GM19452 (cell line): Measurements from ENCODE around the gene FKBP1A.
"Not testable (repeated sequence)": the region's sequence is repeated elsewhere in the genome, so short reads cannot be mapped to it uniquely, and the experiment has no call there.

Experiments
- ATAC-seq: cut with Tn5 transposase; IDR thresholded peaks from one replicate; pipeline ENCODE4 v1.9.1; 2021; ENCODE audit not compliant: unreplicated experiment

FKBP1A gene

GRCh38 chr20:1368448-1369199 lies 24.2 kb downstream of the FKBP1A start:
- ATAC-seq: no peak

DNA sequence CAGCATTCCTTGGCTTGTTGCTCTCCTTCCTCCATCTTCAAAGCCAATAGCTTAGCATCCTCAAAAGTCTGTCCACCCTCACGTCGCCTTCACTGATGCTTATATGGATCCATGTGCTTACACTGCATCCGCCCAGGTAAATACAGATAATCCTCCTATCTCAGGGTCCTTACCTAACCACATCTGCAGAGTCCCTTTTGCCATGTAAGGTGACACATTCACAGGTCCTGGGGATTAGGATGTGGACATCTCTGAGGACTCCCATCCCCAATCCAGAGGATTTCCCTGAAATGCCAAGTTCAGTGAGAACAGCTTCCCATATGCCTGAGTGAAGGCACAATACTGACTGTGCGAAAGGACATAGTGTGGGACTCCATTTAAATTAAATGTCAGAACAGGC lies 25.4 kb downstream of the FKBP1A start:
- no peak for ATAC-seq

- no peak for ATAC-seq
Observed at GRCh38 chr20:1364106-1364505, 28.7 kb downstream of the FKBP1A start.

DNA sequence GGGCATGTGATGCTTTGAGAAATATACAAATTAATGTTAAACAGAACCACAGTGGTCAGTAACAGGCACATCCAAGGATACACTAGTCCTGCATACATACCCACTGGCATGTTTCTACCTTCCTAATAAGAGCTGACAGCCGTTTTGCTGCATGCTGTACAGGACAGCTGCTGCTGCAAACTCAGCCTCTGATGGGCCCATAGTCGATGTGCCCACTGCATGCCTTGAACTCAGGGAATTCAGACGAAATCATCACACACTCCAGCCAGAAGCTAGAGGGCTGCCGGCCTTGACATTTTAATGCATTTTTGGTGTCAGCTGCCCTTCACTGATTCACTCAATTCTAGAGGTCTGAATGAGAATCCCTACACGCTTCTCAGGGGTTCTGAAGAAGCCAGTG lies 29.3 kb downstream of the FKBP1A start:
- ATAC-seq: no peak

- no peak for ATAC-seq
Observed at GRCh38 chr20:1362484-1362883, 30.4 kb downstream of the FKBP1A start.

DNA sequence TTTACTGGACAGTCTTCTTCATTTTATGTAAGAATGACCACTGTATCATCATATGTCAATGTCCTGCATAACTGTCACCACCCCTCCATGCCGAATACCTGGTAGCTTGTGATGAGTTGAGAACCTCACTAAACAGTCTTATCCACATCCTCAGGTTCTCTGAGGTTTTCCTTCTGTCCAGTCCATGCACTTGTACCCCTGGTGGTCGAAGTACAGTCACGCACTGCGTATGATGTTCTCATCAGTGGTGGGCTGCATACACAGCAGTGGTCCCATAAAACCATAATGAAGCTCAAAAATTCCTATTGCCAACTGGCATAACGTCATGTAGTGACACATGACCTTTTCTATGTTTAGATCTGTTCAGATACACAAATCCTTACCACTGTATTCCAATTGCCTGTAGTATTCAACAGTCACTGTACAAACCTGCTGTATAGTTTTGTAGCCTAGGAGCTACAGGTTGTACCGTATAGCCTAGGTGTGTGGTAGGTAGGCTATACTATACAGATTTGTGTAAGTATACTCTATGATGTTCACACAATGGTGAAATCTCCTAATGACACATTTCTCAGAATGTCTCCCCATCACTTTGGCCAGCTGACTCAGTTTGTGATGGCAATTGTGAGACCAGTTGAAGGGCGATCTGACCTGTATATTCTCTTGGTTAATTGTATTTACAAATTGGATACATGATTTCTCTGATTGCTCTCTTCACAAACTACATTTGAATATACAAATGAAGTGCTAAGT lies 32.6 kb downstream of the FKBP1A start:
- no peak for ATAC-seq

DNA sequence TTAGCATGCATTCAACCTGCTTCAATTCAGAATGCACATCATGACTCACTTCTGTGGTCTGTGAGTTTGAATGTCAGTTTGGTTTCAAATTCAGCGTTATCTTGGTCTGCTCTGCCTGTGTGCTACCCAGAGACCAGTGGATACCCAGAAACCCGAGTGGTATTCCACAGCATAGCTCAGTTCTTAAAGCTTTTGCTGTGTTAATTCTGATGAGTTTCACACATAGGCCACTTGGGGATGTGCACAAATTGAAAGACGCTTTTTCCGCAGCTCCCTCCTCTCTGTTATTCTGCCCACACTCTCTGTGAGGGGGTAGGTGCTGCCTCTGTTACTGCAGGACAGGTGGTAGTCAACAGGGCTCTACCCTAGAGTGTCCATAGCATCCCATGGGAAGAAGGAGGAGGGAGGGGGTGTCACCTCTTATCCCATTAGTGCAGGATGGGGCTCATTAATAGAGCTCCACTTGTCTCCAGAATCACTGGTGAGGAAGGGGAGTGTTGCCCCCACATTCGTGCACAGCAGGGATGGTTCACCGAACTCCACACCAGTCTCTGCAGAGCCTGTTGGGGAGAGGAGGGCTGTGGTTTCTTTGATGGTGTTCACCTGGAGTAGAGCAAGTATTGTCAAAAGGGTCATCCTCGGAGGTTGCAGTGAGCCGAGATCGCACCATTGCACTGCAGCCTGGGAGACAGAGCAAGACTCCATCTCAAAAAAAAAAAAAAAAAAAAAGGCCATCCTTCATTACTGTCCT lies 34.8 kb downstream of the FKBP1A start:
- ATAC-seq: no peak

- ATAC-seq: no peak
Observed at GRCh38 chr20:1353956-1354355, 38.9 kb downstream of the FKBP1A start.

DNA sequence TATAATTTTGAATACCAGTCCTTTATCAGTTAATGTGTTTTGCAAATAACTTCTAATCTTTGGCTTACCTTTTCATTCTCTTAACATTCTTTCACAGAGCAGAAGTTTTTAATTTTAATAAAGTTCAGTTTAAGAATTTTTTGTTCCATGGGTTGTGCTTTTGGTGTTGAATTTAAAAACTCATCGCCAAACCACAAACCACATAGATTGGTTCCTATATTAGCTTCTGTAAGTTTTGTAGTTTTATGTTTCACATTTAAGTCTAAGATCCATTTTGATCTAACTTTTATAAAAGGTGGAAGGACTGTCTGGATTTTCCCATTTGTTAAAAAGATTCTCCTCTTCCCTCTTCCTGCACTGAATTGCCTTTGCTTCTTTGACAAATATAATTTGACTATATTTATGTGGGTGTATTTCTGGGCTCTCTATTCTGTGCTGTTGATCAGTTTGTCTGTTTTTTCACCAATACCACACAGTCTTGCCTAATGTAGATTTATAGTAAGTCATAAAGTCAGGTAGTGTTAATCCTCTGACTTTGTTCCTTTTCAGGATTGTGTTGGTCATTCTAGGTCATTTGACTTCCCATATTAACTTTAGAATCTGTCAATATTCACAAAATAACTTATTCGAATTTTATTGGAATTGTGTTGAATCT lies 46.4 kb downstream of the FKBP1A start:
- no peak for ATAC-seq

DNA sequence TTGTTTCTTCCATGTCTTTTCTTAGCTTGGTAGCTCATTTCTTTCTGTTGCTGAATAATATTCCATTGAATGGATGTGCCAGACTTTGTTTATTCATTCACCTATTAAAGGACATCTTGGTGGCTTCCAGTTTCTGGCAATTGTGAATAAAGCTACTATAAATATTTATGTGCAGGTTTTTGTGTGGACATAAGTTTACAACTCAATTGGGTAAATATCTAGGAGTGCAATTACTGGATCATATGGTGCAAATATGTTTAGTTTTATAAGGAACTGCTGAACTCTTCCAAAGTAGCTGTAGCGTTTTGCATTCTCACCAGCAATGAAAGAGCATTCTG lies 47.1 kb downstream of the FKBP1A start:
- no peak for ATAC-seq

GRCh38 chr20:1345030-1345755 lies 47.7 kb downstream of the FKBP1A start:
- ATAC-seq: no peak

DNA sequence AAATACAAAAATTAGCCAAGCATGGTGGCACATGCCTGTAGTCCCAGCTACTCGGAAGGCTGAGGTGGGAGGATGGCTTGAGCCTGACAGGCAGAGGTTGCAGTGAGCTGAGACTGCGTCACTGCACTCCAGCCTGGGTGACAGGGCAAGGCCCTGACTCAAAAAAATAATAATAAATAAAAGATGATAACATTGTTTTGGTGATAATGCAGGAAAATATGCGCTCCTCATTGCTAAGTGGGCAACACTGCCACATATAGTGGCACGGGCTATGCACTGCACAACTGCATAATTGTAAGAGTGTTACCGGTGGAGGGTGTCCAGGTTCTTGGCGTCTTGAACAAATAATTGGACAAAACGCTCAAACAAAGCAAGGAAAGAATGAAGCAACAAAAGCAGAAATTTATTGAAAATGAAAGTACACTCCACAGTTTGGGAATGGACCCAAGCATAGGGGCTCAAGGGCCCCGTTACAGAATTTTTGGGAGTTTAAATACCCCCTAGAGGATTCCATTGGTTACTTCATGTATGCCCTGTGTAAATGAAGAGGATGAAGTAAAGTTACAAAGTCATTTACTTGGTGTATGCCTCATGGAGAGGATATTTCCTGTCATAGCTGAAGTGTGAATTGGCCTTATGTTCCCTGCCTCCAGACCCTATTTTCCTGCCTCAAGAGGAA lies 49.3 kb downstream of the FKBP1A start:
- not testable (repeated sequence) for ATAC-seq

DNA sequence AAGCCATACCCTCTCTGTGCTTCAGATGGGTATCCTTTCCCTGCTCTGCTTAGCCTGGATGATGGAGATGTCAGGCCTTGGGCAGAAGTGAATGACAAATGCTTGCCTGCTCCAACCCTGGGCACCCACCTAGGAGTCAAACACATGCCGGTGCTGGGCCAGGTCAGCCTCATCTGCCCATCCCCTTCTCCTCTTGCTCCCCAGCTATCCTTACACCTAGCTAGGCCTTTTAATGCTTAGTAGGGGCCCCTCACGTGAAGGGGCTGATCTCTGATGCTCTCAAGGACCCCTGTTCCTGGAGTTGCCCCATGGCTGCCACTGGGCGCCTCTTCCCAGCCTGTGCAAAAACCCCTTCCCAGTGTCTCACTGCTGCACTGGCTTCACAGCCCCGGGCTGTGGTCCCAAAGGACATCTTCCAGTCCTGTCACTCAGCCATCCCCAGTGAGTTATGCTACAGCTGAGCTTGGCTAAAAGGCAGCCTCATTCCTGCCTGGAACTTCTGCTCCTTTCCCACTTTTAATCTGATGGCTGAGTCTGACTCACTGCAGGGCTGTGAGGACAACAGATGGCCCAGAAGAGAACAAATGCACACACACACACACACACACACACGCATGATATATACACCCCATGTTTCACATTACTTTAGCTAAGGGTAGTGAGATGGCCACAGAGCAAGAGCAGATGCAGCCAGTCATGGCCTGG lies 51.1 kb downstream of the FKBP1A start:
- no peak for ATAC-seq

DNA sequence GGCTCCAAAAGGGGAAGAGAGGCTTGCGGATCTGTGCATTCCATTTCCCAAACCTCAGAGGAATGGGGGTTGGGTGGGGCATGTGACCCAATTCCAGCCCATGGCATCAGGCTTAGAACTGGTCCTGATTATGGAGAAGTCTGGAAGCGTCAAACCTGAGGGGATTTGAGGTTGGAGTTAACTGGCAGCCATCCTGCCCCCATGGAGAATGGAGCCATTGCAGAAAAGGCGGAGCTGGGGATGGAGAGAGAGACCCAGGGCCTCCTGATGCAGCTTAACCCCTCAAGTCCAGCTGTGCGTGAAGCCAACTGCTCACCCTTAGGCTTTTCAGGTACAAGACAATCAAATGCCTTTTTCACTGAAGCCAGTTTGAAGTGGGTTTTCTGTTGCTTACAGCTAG lies 54.1 kb downstream of the FKBP1A start:
- ATAC-seq: no peak

GRCh38 chr20:1338096-1338495 lies 54.8 kb downstream of the FKBP1A start:
- no peak for ATAC-seq

DNA sequence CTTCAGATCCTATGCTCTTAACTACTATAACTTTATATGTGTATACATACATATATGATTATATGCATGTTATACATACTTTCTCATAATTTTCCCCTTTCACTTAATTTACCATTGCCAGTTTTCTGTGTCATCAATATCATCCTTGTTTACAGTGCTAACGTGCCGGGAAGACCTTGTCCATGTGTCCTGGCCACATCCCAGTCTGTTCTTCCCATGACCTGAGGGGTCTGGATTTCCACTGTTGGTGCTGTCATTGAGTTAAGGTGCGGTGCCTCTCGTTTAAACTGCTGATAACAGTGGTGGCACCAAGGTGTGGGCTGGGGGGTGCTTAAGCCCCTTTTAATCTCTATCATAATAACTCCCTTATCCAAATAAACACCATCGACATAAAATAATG lies 55.4 kb downstream of the FKBP1A start:
- no peak for ATAC-seq

DNA sequence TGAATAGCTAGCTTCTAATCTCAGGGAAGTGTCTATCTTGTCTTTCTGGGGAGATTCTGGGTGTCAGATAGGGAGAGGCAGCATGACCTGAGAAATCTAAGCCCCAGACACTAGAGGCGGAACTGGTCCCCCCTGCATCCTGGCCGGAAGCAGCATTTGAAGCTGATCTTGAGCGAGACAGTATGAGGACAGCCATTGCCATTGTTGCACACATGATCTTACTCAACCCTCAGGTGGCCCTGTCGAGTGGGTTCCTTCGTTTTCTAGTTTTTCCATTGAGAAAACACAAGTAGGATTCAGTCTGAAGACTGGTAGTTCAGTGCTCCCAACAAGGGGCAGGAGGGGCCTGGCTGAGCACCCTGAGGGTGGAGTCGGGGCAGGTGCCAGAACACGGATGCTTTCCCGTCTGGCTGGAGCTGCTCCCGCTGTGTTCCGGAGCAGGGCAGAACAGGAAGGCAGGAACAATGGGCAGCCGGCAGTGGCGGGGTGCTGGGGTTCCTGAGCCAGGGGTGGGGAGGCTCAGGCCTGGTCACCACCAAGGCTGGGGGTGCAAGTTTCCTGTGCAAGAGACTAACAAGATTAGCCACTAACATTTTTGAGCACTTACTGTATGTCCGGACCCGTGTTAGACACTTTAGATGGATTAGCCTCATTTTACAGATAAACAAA lies 56.0 kb downstream of the FKBP1A start:
- ATAC-seq: no peak

DNA sequence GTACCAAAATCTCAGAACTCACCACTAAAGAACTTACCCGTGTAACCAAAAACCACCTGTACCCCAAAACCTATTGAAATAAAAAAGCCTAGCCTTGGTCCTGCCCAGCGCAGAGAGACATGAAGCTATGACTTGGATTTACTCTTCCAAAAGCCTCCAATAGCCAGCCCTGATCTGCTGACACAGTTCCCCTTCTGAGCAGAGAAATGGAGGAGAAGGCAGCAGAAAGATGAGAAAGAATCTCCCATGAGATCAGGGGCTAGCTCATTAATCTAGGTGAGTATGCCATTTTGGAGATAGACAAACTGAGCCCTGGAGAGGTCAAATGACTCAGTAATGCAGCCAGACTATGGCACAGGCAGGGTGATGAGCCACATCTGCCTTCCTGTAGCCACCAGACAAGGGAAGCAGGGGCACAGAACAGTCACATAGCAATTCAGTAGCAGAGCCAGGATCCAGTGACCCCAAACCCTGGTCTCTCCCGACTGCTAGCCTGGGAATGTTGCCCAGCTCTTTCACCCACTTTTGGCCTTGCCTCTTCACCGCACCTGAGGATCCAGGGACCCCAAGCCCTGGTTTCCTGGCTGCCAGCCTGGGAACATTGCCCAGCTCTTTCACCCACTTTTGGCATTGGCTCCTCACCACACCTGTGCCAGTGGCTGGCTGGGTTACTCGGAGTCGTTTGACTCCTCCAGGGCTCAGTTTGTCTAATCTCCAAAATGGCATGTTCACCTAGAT lies 56.7 kb downstream of the FKBP1A start:
- ATAC-seq: no peak
